GM12872 (cell line): Measurements from ENCODE around the gene HAUS3.

Experiments
- TF ChIP-seq, protein P1 (sequence below): IDR thresholded peaks from 3 replicates; pipeline ENCODE4 v1.5.1; 2011; ENCODE audit warnings: low read depth, mild to moderate bottlenecking, low read length, moderate library complexity; ENCODE audit not compliant: insufficient read depth

Gene HAUS3

DNA sequence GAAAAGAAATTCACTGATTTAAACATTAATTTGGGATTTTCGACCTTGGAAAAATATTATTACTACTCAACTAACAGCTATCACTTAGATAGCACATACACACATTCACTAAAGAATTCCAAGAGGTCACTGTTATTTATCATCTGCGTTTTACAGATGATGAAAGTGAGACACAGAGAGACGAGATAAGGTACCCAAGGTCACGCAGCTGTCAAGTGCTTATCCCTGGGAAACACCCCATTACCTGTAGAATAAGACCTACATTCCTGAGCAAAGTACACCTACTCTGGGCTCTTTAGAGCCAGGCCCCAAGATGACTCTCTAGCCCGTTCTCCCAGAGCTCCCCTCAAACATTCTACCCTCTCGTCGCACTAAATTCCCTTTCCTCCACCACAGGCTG, 48.6 kb downstream of the HAUS3 start:
- TF ChIP-seq, protein P1, sequence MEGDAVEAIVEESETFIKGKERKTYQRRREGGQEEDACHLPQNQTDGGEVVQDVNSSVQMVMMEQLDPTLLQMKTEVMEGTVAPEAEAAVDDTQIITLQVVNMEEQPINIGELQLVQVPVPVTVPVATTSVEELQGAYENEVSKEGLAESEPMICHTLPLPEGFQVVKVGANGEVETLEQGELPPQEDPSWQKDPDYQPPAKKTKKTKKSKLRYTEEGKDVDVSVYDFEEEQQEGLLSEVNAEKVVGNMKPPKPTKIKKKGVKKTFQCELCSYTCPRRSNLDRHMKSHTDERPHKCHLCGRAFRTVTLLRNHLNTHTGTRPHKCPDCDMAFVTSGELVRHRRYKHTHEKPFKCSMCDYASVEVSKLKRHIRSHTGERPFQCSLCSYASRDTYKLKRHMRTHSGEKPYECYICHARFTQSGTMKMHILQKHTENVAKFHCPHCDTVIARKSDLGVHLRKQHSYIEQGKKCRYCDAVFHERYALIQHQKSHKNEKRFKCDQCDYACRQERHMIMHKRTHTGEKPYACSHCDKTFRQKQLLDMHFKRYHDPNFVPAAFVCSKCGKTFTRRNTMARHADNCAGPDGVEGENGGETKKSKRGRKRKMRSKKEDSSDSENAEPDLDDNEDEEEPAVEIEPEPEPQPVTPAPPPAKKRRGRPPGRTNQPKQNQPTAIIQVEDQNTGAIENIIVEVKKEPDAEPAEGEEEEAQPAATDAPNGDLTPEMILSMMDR, result no peak

DNA sequence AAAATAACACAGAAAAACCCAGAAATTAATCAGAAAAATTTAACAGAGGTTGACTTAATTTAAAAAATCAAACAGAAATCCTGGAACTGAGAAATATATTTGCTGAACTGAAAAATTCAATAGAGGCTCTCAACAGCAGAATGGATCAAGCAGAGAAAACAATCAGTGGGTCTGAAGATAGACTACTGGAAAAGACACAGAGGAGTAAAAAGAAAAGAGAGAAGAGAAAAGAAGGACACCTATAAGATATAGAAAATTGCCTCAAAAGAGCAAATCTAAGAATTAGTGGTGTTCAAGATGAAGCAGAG, 55.1 kb downstream of the HAUS3 start:
- TF ChIP-seq, protein P1, result no peak

GRCh38 chr4:2186133-2186864, 55.6 kb downstream of the HAUS3 start:
- TF ChIP-seq, protein P1, result peak; percentile 58

DNA sequence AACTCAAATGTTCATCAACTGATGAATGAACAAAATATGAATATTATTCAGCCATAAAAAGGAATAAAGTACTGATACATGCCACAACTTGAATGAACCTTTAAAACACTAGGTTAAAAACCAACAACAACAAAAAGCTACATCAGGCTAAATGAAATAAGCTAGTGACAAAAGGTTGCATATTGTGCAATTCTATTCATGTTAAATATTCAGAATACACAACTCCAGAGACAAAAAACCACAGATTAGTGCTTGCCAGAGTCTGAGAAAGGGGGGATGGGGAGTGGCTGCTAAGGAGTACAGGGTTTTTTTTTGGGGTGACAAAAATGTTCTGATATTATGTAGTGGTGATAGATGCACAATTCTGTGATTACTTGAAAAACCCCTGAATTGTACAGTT, 58.5 kb downstream of the HAUS3 start:
- TF ChIP-seq, protein P1, result no peak

DNA sequence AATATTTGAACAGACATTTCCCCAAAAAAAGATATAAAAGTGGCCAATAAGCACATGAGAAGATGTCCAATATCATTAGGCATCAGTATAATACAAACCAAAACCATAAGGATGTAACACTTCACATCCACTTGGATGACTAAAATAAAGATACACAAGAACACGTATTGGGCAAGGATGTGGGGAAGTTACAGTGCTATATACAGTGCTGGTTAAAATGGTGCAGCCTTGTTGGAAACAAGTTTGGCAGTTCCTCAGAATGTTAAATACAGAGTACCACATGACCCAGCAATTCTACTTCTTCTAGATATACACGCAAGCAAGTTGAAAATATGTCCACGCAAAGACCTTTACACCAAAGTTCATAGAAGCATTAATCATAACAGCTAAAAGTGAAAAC, 58.9 kb downstream of the HAUS3 start:
- TF ChIP-seq, protein P1, result no peak

DNA sequence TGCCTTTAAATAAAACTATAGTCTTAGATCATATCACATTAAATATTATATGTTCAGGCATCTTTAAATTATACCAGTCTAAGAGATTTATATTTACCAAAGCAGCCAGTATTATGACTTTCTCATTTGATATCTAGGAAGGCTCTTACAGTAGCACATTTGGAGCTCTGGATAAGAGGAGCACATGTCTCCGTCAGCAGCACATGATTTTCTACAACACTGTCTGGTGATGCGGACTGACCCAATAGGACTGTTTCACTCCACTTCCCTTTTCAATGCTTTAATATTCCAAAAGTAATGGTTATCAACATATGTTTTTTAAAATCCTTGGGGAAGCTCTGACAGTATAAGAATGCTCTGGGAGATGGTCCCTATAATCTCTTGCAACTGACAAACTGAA, 61.5 kb downstream of the HAUS3 start:
- TF ChIP-seq, protein P1, result no peak

- TF ChIP-seq, protein P1, result no peak
These were observed 62.2 kb downstream of the HAUS3 start for GRCh38 chr4:2179717-2180116.
